Subcutaneous adipose tissue (tissue), 4 donors: ENCODE data around the gene CYP1A1. TPM values are rescaled to one million over a fixed set of nuclear protein-coding genes. Genes with fewer than 3 reads are reported as not detected.

Source experiments
- CTCF ChIP-seq: fragments of 450-650 bp; IDR thresholded peaks from one replicate; pipeline ENCODE4 v1.5.1; 2016; ENCODE audit warnings: low read depth, mild to moderate bottlenecking, control low read depth, antibody characterized with exemption, moderate library complexity
- total RNA-seq, 4 donors: library from RNA; depleted of rRNA; stranded (reverse); fragments of >200 nt; gene quantifications; one replicate each; pipeline ENCODE4 v1.1.0, GENCODE V29; 2016

The CYP1A1 gene
- total RNA-seq, 4 donors from 2014 or later, result 1.1 to 9.0 (median 4.2) TPM

- TF ChIP-seq CTCF, result no peak
These were observed 16.3 kb downstream of the CYP1A1 start for GRCh38 chr15:74709011-74709410.

DNA sequence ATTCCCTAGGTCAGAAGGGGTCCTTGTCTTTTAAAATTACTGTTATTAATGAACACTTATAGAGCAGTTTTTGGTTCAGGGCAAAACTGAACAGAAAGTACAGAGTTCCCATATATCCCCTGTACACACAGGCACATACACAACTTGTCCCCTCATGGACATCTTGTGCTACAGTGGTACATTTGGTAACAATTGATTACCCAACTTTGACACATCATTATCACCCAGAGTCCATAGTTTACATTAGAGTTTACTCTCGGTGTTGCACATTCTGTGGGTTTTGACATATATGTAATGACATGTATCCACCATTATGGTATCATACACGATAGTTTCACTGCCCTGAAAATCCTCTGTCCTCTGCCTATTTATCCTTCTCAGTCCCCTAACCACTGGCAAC lies 28.5 kb downstream of the CYP1A1 start:
- TF ChIP-seq CTCF, result no peak

DNA sequence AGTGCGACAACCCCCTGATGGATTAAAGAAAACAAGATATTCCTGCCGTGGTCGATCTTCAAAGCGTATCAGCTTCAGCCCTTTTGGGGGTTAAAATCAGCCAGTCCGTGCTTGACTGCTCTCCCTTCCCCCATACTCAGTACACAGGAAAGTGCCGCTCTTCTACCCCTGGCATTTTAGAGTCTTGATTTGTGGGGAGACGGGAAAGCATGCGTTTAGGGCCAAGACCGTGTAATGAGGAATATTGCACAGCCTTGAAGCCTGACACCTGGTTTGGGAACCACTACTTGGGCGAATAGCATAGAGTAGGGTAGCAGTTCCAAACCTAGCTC lies 29.0 kb downstream of the CYP1A1 start:
- no peak for TF ChIP-seq CTCF

- TF ChIP-seq CTCF, result no peak
These were observed 29.5 kb downstream of the CYP1A1 start, which contains the start of gene EDC3 for GRCh38 chr15:74695597-74696397. Gene EDC3 (minus strand): TSS chr15:74696024. CDS start chr15:74675124, 20,900 bp downstream.

GRCh38 chr15:74692327-74692726 lies 33.0 kb downstream of the CYP1A1 start:
- no peak for TF ChIP-seq CTCF

DNA sequence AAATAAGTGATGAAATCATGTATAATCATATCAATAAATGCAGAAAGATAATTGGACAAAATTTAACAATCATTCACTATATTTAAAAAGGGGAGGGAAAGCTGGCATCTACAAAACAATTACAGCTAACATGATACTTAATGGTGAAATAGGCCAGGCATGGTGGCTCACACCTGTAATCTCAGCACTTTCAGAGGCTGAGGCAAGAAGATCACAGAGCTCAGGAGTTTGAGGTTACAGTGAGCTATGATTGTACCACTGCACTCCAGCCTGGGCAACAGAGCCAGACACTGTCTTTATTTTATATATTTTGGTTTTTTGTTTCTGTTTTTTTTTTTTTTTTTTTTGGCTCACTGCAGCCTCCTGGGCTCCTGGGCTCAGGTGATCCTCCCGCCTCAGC lies 41.6 kb downstream of the CYP1A1 start:
- TF ChIP-seq CTCF, result no peak

GRCh38 chr15:74682954-74683353 lies 42.4 kb downstream of the CYP1A1 start:
- TF ChIP-seq CTCF, result no peak
